Esophagus squamous epithelium (tissue), 4 donors: ENCODE results near the gene CA7.

Experiments used
- POLR2A ChIP-seq, 4 donors: fragments of 450-650 bp; IDR thresholded peaks; one replicate each; pipeline ENCODE4 v1.6.1; 2017; ENCODE audit warnings: antibody characterized with exemption in 4 of 4, mild to moderate bottlenecking in 4 of 4, moderate library complexity in 3 of 4
- TF ChIP-seq, protein P1 (sequence below), 6 experiments: fragments of 450-650 bp in 4 of 6; fragments of 200-600 bp in 2 of 6; sonication (generic) in 2 of 6; IDR thresholded peaks; one replicate each; pipeline ENCODE4 v1.5.1; 2016 to 2019; ENCODE audit warnings: antibody characterized with exemption in 6 of 6, mild to moderate bottlenecking in 4 of 6, moderate library complexity in 4 of 6

DNA sequence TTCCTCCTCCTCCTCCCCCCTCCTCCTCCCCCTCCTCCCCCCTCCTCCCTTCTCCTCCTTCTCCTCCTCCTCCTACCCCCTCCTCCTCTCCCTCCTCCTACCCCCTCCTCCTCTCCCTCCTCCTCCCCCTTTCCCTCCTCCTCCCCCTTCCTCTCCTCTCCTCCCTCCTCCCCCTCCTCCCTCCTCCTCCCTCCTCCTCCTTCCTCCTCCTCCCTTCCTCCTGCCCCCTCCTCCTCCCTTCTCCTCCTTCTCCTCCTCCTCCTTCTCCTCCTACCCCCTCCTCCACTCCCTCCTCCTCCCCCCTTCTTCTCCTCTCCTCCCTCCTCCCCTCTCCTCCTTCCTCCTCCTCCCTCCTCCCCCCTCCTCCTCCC lies 29.5 kb downstream of the CA7 start:
- TF ChIP-seq, protein P1, sequence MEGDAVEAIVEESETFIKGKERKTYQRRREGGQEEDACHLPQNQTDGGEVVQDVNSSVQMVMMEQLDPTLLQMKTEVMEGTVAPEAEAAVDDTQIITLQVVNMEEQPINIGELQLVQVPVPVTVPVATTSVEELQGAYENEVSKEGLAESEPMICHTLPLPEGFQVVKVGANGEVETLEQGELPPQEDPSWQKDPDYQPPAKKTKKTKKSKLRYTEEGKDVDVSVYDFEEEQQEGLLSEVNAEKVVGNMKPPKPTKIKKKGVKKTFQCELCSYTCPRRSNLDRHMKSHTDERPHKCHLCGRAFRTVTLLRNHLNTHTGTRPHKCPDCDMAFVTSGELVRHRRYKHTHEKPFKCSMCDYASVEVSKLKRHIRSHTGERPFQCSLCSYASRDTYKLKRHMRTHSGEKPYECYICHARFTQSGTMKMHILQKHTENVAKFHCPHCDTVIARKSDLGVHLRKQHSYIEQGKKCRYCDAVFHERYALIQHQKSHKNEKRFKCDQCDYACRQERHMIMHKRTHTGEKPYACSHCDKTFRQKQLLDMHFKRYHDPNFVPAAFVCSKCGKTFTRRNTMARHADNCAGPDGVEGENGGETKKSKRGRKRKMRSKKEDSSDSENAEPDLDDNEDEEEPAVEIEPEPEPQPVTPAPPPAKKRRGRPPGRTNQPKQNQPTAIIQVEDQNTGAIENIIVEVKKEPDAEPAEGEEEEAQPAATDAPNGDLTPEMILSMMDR (IDR thresholded peaks at IDR 0.05), result no peak
- no peak for TF ChIP-seq POLR2A (IDR thresholded peaks at IDR 0.05)
